ENCODE results near the gene CYP19A1. TPM values are rescaled to one million over a fixed set of nuclear protein-coding genes. Genes with fewer than 3 reads are reported as not detected.
A peak's percentile ranks its signal among the peaks of the same experiment; 100 is the strongest.

CYP19A1 gene
- total RNA-seq, 1 donor from 2014 or later: 0.49 TPM

- peak; percentile 57 for DNase-seq
Measured at GRCh38 chr15:51322621-51323296, 15.6 kb downstream of the CYP19A1 start.

- no peak for DNase-seq
Measured at GRCh38 chr15:51321316-51321715, 17.1 kb downstream of the CYP19A1 start.

GRCh38 chr15:51320843-51321242 is 17.6 kb downstream of the CYP19A1 start:
- no peak for DNase-seq

- DNase-seq: no peak
Measured at GRCh38 chr15:51319539-51319938, 18.9 kb downstream of the CYP19A1 start.

GRCh38 chr15:51318382-51319150 is 19.8 kb downstream of the CYP19A1 start:
- no peak for DNase-seq

- no peak for DNase-seq
Measured at GRCh38 chr15:51316636-51317035, 21.8 kb downstream of the CYP19A1 start.

GRCh38 chr15:51315726-51316125 is 22.7 kb downstream of the CYP19A1 start:
- no peak for DNase-seq

GRCh38 chr15:51314391-51315337 is 23.7 kb downstream of the CYP19A1 start:
- no peak for DNase-seq

- DNase-seq: no peak
Measured at GRCh38 chr15:51313644-51314280, 24.6 kb downstream of the CYP19A1 start.

GRCh38 chr15:51313074-51313393 is 25.4 kb downstream of the CYP19A1 start:
- DNase-seq: no peak

GRCh38 chr15:51312166-51313073 is 26.0 kb downstream of the CYP19A1 start:
- peak; percentile 47 for DNase-seq

GRCh38 chr15:51311510-51311909 is 26.9 kb downstream of the CYP19A1 start:
- DNase-seq: no peak

GRCh38 chr15:51310064-51310463 is 28.3 kb downstream of the CYP19A1 start:
- DNase-seq: no peak

- no peak for DNase-seq
Measured at GRCh38 chr15:51307811-51308210, 30.6 kb downstream of the CYP19A1 start.

- DNase-seq: no peak
Measured at GRCh38 chr15:51307325-51307724, 31.1 kb downstream of the CYP19A1 start.

- DNase-seq: no peak
Measured at GRCh38 chr15:51303462-51303980, 34.9 kb downstream of the CYP19A1 start.

GRCh38 chr15:51302480-51302879 is 35.9 kb downstream of the CYP19A1 start:
- no peak for DNase-seq

GRCh38 chr15:51299187-51300015 is 39.0 kb downstream of the CYP19A1 start:
- DNase-seq: no peak

GRCh38 chr15:51298620-51299019 is 39.8 kb downstream of the CYP19A1 start:
- peak; percentile 46 for DNase-seq

- DNase-seq: no peak
Measured at GRCh38 chr15:51290720-51291119, 47.7 kb downstream of the CYP19A1 start.

Measured in skin of body (tissue), 2 donors.